HUDEP-2 (cell line): ENCODE data around the gene AKNA.

Experiments used
- DNase-seq, 76 experiments: peaks; one replicate each; lab custom pipeline; 2025; ENCODE audit not compliant: unreplicated experiment in 76 of 76; lab: John Stamatoyannopoulos, UW

Gene AKNA

DNA sequence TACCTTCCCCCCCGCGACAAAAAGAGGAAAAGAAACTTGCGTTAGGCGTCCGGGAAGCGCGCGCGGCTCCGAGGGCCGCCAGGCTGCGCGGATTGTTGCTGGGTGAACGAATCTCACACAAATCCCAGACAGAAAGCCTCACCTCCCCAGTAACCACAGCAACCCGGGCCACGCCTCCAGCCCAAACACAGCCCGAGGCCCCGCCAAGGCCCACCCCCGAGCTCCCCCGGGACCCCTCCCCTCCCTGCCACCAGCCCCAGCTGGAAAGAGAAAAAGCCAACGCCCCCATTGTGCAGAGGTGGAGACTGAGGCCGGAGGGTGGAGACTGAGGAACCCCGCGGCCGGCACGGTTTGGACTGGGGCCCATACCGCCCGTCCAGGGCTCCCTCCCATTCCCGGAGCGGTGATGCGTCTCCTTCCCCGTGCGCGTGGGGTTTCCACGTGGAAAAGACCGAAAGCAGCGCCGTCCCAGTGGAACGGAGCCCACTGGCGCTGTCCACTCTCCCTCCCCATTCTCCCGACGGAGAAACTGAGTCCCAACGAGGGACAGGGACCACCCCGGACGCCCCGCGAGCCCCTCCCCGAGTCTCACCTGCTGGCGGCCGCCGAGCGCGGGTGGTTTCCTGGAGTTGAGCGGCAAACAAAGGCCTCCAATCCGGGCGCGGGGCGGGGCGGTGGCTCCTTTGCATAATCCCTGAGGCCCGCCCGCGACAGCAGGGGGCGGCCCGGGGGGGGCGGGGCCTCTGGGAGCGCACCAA is 10.2 kb upstream of the AKNA start:
- DNase-seq: peak in 68 of 76 experiments; percentile 2 to 87 (median 49)

DNA sequence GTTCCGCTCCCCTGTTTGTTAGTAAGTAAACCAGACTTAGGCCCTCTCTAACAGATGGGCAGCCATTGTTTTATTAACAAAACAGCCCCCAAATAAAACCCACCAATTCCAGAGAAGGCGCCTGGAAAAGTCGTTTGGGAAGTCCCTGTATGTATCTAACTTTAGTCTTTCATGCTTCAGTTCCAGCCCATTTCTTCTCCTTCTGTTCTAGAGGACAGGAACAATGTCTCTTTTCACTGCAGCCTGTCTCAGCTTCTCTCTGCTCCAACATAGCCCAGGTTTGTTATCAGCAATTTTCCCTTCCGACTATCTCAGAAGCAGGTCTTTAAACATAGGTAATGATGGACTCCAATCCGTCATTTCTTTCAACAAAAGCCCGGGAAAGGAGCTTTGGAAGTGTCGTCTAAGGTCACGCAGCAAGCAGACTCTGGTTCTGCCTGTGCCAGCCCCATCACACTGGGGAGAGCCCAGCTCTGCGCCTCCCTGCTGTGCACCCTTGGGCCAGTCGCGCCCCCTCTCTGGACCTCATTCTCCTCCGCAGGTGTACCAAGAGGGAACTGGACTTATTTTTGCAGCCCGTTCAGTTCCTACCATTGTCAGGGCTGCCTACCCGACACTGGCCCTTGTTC is 9.6 kb upstream of the AKNA start:
- DNase-seq: no peak

GRCh38 chr9:114396558-114397218 is 8.9 kb upstream of the AKNA start:
- no peak for DNase-seq

DNA sequence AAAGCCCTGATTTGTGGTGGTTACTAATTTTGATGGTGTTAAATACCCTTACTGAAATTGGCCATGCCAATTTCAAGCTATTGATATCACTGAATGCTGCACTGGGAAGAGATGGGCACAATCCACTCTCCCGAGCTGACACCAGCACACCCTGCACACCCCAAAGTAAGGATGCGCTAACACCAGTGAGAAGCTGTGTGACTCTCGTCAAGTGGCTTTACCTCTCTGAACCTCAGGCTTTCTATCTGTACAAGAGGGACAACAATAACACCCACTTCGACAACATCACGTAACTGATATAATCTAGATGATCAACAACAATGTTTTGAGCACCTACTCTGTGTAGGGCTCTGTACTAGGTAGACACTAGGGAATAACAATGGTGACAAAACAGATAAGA is 8.0 kb upstream of the AKNA start:
- no peak for DNase-seq

DNA sequence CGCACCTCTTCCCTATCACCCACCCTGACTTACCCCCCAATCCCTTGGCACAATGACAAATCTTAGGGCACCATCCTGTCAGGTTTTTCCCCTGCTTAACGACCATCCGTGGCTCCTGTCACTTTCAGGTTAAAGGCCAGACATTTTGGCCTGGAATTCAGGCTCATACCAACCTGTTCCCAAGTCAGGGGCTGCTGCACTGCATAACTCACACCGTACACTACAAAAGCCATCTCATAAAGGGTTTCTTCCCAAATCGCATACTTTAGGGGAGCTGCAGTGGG is 7.5 kb upstream of the AKNA start:
- DNase-seq: no peak

DNA sequence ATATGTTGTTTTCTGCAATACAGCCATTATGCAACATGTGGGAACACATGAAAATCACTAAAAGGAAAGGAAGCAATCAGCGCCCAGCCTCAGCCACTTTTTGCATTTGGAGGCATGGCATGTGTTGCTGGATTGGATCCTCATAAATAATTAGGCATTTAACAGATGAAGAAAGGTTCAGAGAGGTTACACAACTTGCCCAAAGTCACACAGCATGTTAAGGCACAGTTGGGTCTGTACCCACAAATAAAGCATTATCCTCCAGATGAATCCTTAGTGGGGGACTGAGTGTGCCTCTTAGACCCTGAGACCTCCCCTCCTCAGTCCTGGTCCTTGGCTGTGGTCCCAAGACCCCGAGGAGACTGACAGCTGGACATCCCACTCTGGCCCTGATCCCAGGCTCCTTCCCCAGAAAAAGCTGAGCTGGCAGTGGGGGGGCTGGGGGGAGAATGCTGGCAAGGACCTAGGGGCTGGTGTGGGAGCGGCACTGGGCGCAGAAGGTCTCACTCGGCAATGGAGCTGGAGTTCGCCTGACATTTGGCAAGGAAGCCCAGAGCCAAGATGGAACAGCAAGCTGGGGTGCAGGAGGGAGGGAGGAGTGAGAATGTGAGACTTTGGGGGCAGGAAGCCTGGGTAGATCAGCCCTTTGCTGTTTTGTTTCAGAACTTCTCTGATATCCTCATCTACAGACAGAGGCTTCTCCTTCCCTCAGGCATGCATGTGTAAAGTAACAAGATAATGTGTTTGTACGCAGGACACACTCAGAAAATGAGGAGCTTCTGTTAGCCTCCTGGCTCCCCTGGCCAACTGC is 6.9 kb upstream of the AKNA start:
- no peak for DNase-seq

- peak in 2 of 76 experiments; percentile 1 to 14 for DNase-seq
Observed at GRCh38 chr9:114392749-114393112, 4.9 kb upstream of the AKNA start.

- no peak for DNase-seq
Observed at GRCh38 chr9:114390952-114391351, 3.2 kb upstream of the AKNA start.

DNA sequence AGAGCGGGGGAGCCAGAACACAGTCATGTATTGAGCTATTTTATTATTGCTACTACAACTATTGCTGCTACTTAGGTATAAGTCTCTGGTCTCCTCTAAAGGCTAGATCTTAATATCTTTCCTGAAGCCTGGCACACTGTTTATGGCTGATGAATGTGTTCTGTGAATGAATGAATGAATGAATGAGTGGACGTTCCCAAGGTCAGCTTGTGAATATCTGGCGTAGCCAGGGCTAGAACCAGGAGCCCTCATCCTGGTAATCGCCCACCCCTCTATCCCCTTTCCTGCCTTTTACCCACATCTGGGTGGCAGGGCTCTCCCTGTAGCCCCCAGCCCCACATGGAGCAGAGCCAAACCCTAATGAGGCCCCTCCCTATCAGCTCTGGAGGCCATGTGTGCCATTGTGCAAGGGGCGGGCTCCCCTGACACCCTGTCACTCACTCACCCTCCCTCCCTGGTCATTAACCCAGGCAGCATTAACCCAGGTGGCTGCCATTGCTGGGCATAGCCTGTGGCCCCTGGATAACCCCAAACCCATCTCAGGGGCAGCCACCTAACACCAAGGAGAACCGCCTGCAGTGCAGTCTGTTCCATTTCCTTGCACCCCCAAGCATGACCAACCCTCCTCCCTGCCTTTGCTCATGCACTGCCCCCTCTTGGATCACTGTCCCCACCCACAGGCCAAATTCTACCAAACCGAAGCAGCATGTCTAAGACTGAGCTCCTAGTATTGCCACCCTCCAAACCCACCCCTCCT is 2.0 kb upstream of the AKNA start:
- DNase-seq: no peak

- no peak for DNase-seq
Observed at GRCh38 chr9:114388764-114389375, 1.1 kb upstream of the AKNA start.

DNA sequence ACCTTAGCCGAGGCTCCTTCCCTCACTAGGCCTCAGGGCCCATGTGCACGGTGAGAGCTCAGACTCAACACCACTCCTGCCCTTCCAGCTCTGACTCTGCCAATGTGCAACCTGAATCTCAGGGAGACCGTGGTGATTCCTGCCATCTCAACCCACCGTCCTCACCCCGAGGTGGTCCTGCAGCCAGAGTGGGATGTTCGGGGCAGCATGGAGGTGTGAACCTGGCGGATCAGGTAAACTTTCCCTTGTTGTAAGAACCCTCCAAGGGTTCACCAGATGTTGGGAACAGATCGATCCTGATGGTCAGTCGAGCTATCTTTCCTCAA is 538 bp upstream of the AKNA start:
- no peak for DNase-seq

GRCh38 chr9:114386886-114387679 is 699 bp downstream of the AKNA start:
- DNase-seq: no peak

GRCh38 chr9:114386361-114386885 is 1.4 kb downstream of the AKNA start:
- no peak for DNase-seq

DNA sequence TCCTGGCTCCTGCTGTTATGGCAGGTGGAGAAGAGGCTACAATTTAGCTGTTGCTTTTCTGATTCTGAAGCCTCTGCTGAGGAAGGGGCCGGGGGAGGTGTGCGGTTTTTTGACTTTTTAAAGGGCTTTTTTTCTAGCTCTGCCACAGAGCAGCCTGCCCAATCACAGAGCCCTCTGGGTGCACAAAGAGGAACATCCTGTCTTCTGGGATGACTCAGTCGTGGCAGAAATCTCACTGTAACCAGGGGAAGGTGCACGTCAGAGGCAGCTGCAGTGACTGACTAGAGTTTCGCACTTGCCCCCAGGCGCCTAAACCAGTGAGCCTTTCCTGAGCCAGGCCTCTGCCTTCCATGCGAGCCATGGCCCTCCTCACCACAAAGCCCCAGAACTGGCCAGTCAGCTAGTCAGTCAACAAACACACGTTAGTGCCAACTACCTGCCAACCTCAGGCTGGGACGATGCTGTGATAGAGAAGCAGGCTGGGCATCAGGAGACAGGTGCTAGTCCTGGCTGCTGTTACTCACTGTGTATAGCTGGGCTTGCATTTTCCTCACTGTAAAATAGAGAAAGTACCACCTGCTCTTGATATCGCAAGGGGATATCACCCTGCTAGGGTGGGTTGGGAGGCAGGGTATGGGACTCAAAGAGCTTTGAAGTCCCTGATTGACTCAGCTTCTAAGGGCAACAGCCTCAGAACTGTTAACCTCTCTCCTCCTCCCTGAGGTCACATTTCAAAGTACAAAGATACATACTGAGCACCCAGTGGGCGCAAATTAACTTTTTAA is 2.2 kb downstream of the AKNA start:
- peak in 1 of 76 experiments; percentile 1 for DNase-seq

DNA sequence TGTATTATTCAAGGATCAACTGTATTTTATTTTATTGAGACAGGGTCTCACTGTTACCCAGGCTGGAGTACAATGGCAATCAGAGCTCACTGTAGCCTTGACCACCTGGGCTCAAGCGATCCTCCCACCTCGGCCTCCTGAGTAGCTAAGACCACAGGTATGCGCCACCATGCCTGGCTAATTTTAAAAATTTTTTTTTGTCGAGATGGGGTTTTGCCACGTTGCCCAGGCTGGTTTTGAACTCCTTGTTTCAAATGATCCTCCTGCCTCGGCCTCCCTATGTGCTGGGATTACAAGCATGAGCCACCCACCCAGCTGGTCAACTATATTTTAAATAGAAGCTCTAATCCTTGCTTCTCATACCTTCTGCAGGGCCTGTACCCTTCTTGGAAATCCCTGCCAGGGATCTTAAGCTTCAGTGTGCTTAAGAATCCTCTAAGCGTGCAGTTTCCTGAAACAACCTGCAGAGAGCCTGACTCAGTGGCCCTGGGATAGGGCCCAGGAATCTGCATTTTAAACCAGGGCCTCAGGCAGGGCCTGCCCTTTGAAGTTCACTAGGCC is 2.9 kb downstream of the AKNA start:
- no peak for DNase-seq

GRCh38 chr9:114384341-114384740 is 3.4 kb downstream of the AKNA start:
- no peak for DNase-seq

DNA sequence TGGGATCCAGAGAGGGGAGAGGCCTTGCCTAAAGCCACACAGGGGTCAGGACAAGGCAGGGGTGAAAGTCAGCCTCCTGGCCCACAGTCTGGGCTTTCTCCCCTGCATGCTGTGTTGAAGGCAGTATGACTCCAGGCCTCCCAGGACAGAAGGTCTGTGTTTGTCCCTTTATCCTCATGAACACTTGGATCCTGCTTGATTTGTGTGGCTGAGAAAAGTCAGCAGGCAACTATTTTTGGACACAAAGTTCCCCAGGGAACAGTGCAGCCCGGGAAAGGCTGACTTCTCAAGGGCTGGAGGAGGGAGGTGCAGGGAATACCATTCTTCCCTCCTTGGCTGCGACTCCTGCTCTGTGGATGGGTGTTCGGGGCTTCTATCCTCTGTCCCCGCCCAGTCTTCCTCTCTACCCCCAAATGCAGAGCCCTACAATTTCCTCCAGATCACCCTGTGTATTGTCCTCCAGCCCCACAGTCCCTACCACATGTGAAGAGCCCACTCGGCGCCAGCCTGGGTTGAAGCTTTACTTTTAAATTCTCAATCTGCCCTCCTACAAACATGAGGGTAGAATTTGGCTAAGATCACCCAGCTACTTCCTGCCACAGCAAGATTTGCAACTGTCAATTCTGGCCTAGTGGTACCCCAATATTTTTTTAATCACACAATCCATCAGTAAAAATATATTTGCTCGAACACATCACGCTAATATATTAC is 4.1 kb downstream of the AKNA start:
- DNase-seq: no peak
